A549 (cell line): ENCODE data around the gene EYA3. TPM values are rescaled to one million over a fixed set of nuclear protein-coding genes. Genes with fewer than 3 reads are reported as not detected.

Source experiments
- ATAC-seq, 2 experiments: fragments of 200-7000 bp in 1 of 2; fragments of >200 bp in 1 of 2; cut with Nextera tagmentation in 1 of 2; cut with Tn5 transposase in 1 of 2; 3 replicates each; pipeline versions ENCODE4 v1.8.0 to v1.9.1; 2018 to 2020; ENCODE audit warnings: mild to moderate bottlenecking in 1 of 2, moderate library complexity in 1 of 2
- CTCF ChIA-PET: fragments of 300-600 bp; sonication (Branson Sonifier 250); formaldehyde crosslinking; extraction: SDS; loops from one replicate; lab custom pipeline; 2021; ENCODE audit warnings: antibody characterized with exemption, inconsistent platforms; lab: Yijun Ruan, JAX
- POLR2A ChIA-PET: fragments of 350-600 bp; formaldehyde crosslinking; extraction: SDS; loops from one replicate; lab custom pipeline; 2021; ENCODE audit warnings: antibody characterized with exemption, inconsistent platforms; lab: Yijun Ruan, JAX
- DNase-seq, 2 experiments: peaks; one replicate each; pipeline versions ENCODE4 v3.0.0 to v3.0.0-alpha.2; 2011 to 2016; ENCODE audit warnings: low read depth in 1 of 2, low spot score in 1 of 2
- FAIRE-seq: peaks from 2 replicates; lab custom pipeline; 2011; peaks lifted over from hg19 to GRCh38; lab: Jason Lieb, UNC
- H3K27ac ChIP-seq, 2 experiments: fragments of >200 bp; sonication (Bioruptor Twin); formaldehyde crosslinking; 3 replicates each; pipeline ENCODE4 v1.5.1; 2016 to 2017
- H3K4me1 ChIP-seq: fragments of >200 bp; sonication (Bioruptor Twin); formaldehyde crosslinking; 3 replicates; pipeline ENCODE4 v1.6.1; 2016
- H3K4me2 ChIP-seq: fragments of >200 bp; sonication (Bioruptor Twin); formaldehyde crosslinking; 3 replicates; pipeline ENCODE4 v1.6.1; 2016
- H3K4me3 ChIP-seq: fragments of >200 bp; sonication (Bioruptor Twin); formaldehyde crosslinking; 3 replicates; pipeline ENCODE4 v1.5.1; 2016
- H3K9me3 ChIP-seq: fragments of >200 bp; sonication (Bioruptor Twin); formaldehyde crosslinking; 3 replicates; pipeline ENCODE4 v1.6.1; 2016
- CHD4 ChIP-seq: fragments of 200-600 bp; sonication (generic); IDR thresholded peaks from 2 replicates; pipeline ENCODE4 v1.6.1; 2016; ENCODE audit warnings: antibody characterized with exemption, mild to moderate bottlenecking, borderline replicate concordance
- CTCF ChIP-seq: fragments of >200 bp; sonication (Bioruptor Twin); formaldehyde crosslinking; IDR thresholded peaks from 3 replicates; pipeline ENCODE4 v1.5.1; 2016
- EHF ChIP-seq: fragments of 250-450 bp; sonication (Bioruptor Pico); IDR thresholded peaks from 2 replicates; pipeline ENCODE4 v1.5.0; 2020; ENCODE audit warnings: mild to moderate bottlenecking
- EHMT2 ChIP-seq: fragments of 200-600 bp; sonication (generic); IDR thresholded peaks from 2 replicates; pipeline ENCODE4 v1.6.1; 2016; ENCODE audit warnings: antibody characterized with exemption, low read depth, mild to moderate bottlenecking, moderate library complexity
- FOSL2 ChIP-seq, 2 experiments: fragments of 450-650 bp in 1 of 2; fragments of >200 bp in 1 of 2; sonication (Bioruptor Twin) in 1 of 2; formaldehyde crosslinking; IDR thresholded peaks; 2 replicates each; pipeline versions ENCODE4 v1.5.0 to v1.6.1; 2016 to 2020; ENCODE audit warnings: mild to moderate bottlenecking in 1 of 2, moderate library complexity in 1 of 2
- FOXS1 ChIP-seq: fragments of 250-450 bp; sonication (Bioruptor Pico); IDR thresholded peaks from 2 replicates; pipeline ENCODE4 v1.5.0; 2020; ENCODE audit warnings: mild to moderate bottlenecking, moderate library complexity
- GATA3 ChIP-seq: IDR thresholded peaks from 2 replicates; pipeline ENCODE4 v1.6.1; 2012; ENCODE audit warnings: borderline replicate concordance
- HMGXB4 ChIP-seq: fragments of 250-450 bp; sonication (Bioruptor Pico); IDR thresholded peaks from 2 replicates; pipeline ENCODE4 v1.5.0; 2021; ENCODE audit warnings: mild to moderate bottlenecking, moderate library complexity, borderline replicate concordance
- HOXA7 ChIP-seq: fragments of 250-450 bp; sonication (Bioruptor Pico); IDR thresholded peaks from 2 replicates; pipeline ENCODE4 v1.5.0; 2020; ENCODE audit warnings: mild to moderate bottlenecking, moderate library complexity
- HOXB13 ChIP-seq: fragments of 250-450 bp; sonication (Bioruptor Pico); IDR thresholded peaks from 2 replicates; pipeline ENCODE4 v1.5.0; 2020; ENCODE audit warnings: low read depth, mild to moderate bottlenecking, moderate library complexity
- JUNB ChIP-seq: fragments of >200 bp; sonication (Bioruptor Twin); formaldehyde crosslinking; IDR thresholded peaks from 2 replicates; pipeline ENCODE4 v1.6.1; 2016
- KDM5A ChIP-seq: fragments of 200-600 bp; sonication (generic); IDR thresholded peaks from 2 replicates; pipeline ENCODE4 v1.6.1; 2016; ENCODE audit warnings: antibody characterized with exemption, mild to moderate bottlenecking
- MAFK ChIP-seq: fragments of 450-650 bp; IDR thresholded peaks from 2 replicates; pipeline ENCODE4 v1.6.1; 2014; ENCODE audit not compliant: partially characterized antibody
- MAX ChIP-seq: IDR thresholded peaks from 2 replicates; pipeline ENCODE4 v1.6.1; 2012
- MAZ ChIP-seq: fragments of 150-350 bp; IDR thresholded peaks from 2 replicates; pipeline ENCODE4 v1.6.1; 2014; ENCODE audit warnings: antibody characterized with exemption, low read depth, low read length, borderline replicate concordance
- MYC ChIP-seq: IDR thresholded peaks from 2 replicates; pipeline ENCODE4 v1.6.1; 2012; ENCODE audit warnings: mild to moderate bottlenecking, inconsistent platforms, low read length, improper control_type of control experiment, borderline replicate concordance
- NR3C1 ChIP-seq: fragments of >200 bp; sonication (Bioruptor Twin); formaldehyde crosslinking; IDR thresholded peaks from 3 replicates; pipeline ENCODE4 v1.6.1; 2017
- RAD21 ChIP-seq, 2 experiments: fragments of >200 bp in 1 of 2; sonication (Bioruptor Twin) in 1 of 2; formaldehyde crosslinking in 1 of 2; IDR thresholded peaks in 1 of 2; conservative IDR thresholded peaks in 1 of 2; 2 replicates in 1 of 2; 3 replicates in 1 of 2; pipeline ENCODE4 v1.6.1; 2012 to 2018; ENCODE audit warnings: inconsistent platforms in 1 of 2
- RARB ChIP-seq: fragments of 250-450 bp; sonication (Bioruptor Pico); IDR thresholded peaks from 2 replicates; pipeline ENCODE4 v1.8.0; 2021; ENCODE audit warnings: mild to moderate bottlenecking, moderate library complexity
- RCOR1 ChIP-seq: fragments of 150-350 bp; IDR thresholded peaks from 2 replicates; pipeline ENCODE4 v1.6.1; 2014; ENCODE audit warnings: antibody characterized with exemption, low read length, low read depth
- RFX5 ChIP-seq: fragments of 450-650 bp; IDR thresholded peaks from 2 replicates; pipeline ENCODE4 v1.7.1; 2014; ENCODE audit warnings: antibody characterized with exemption, mild to moderate bottlenecking, moderate library complexity
- TFCP2L1 ChIP-seq: fragments of 250-450 bp; sonication (Bioruptor Pico); IDR thresholded peaks from 2 replicates; pipeline ENCODE4 v1.5.0; 2021; ENCODE audit warnings: mild to moderate bottlenecking
- TP53 ChIP-seq: fragments of 250-450 bp; sonication (Bioruptor Pico); IDR thresholded peaks from 2 replicates; pipeline ENCODE4 v1.5.0; 2021; ENCODE audit warnings: mild to moderate bottlenecking, moderate library complexity
- ZC3H11A ChIP-seq: fragments of 450-650 bp; IDR thresholded peaks from 2 replicates; pipeline ENCODE4 v1.6.1; 2014; ENCODE audit warnings: antibody characterized with exemption, mild to moderate bottlenecking
- ZFP36 ChIP-seq: fragments of 450-650 bp; IDR thresholded peaks from 2 replicates; pipeline ENCODE4 v1.6.1; 2014; ENCODE audit warnings: borderline replicate concordance; ENCODE audit not compliant: partially characterized antibody
- ZNF302 ChIP-seq: fragments of 250-450 bp; sonication (Bioruptor Pico); IDR thresholded peaks from 2 replicates; pipeline ENCODE4 v1.9.0; 2021; ENCODE audit warnings: inconsistent platforms, mild to moderate bottlenecking, moderate library complexity
- WGBS: methylation state at CpG from one replicate; pipeline ENCODE4 v1.1.6; 2017; ENCODE audit errors: missing lambda C conversion rate; 5-methylcytosine and 5-hydroxymethylcytosine counted together
- polyA plus RNA-seq, 4 experiments: library from polyadenylated mRNA; depleted of rRNA in 3 of 4; stranded (reverse); fragments of >200 nt; fragmentation: RNase III in 1 of 4; extraction: RNeasy Plus Mini Kit Qiagen cat#74134 plus additional on column Dnase treatment in 1 of 4; gene quantifications; 2 replicates in 3 of 4; 3 replicates in 1 of 4; pipeline ENCODE4 v1.2.3, GENCODE V29; 2011 to 2017
- TF ChIP-seq, protein P1 (sequence below): fragments of 450-650 bp; IDR thresholded peaks from 2 replicates; pipeline ENCODE4 v1.6.1; 2014; ENCODE audit warnings: antibody characterized with exemption
- TF ChIP-seq, protein P2 (sequence below): IDR thresholded peaks from 2 replicates; pipeline ENCODE4 v1.6.1; 2012
- TF ChIP-seq, protein P3 (sequence below): fragments of 250-450 bp; sonication (Bioruptor Pico); IDR thresholded peaks from 2 replicates; pipeline ENCODE4 v1.5.0; 2020; ENCODE audit warnings: low read depth, mild to moderate bottlenecking, moderate library complexity

The EYA3 gene
- polyA plus RNA-seq, 2 of the 4 experiments (the other 2 are of a cell fraction): 5.7 to 9.3 TPM

DNA sequence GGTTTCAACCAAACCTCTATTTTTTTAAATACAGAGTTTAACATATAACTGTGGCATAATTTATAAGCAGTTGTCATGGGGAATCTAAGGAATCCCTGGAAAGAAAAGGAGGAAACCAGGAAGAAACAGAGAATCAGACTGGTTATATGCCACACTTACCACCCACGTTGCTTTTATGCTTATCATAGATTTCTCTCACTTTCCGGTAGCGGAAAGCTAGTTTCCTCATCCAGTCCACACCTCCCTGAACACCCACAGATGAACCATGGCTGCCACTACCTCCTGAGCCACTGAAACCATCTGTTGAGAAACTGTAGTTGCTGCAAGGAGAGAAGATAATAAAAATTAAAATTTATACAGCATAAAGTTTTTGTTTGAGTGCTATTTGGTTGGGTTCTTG lies 95.2 kb downstream of the EYA3 start (continued):
- TF ChIP-seq FOSL2 (IDR thresholded peaks at IDR 0.05): no peak
- no peak for TF ChIP-seq FOSL2 (CRISPR knock-in tag; IDR thresholded peaks at IDR 0.05)
- no peak for TF ChIP-seq GATA3
- no peak for TF ChIP-seq MAZ
- no peak for TF ChIP-seq RARB
- no peak for TF ChIP-seq KDM5A

DNA sequence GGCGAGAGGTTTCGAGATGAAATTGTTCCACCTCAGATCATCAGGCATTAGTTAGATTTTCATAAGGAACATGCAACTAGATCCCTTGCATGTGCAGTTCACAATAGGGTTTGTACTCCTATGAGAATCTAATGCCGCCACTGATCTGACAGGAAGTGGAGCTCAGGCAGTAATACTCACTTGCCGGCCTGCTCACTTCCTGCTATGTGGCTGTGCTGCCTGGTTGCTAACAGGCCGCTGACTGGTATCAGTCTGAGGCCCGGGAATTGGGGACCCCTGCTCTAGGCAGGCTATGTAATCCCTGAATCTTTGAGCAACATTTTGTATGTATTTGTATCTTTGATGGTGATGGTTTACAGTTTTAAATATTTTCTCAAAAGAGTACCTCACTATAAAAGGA lies 96.1 kb downstream of the EYA3 start:
- no peak for TF ChIP-seq MAZ
- TF ChIP-seq FOXS1 (CRISPR knock-in tag): no peak
- no peak for TF ChIP-seq MAFK
- no peak for TF ChIP-seq MYC
- no peak for TF ChIP-seq CHD4
- TF ChIP-seq, protein P1, sequence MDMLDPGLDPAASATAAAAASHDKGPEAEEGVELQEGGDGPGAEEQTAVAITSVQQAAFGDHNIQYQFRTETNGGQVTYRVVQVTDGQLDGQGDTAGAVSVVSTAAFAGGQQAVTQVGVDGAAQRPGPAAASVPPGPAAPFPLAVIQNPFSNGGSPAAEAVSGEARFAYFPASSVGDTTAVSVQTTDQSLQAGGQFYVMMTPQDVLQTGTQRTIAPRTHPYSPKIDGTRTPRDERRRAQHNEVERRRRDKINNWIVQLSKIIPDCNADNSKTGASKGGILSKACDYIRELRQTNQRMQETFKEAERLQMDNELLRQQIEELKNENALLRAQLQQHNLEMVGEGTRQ: no peak
- no peak for TF ChIP-seq JUNB
- no peak for TF ChIP-seq MAX
- no peak for TF ChIP-seq ZNF302 (CRISPR knock-in tag)
- TF ChIP-seq RFX5: no peak
- no peak for TF ChIP-seq EHMT2
- TF ChIP-seq HOXB13 (CRISPR knock-in tag): no peak
- no peak for TF ChIP-seq EHF
- WGBS: 87% methylated on average over 6 of the region's 6 CpGs
- ATAC-seq: no peak
- Histone ChIP-seq H3K4me2 (no peak overlapping the region), H3K27ac (no peak overlapping the region), H3K4me3 (no peak overlapping the region), H3K9me3 (no peaks in the 10 kb centered on the region), H3K4me1 (no peaks in the 10 kb centered on the region)
- DNase-seq: no peak
- POLR2A ChIA-PET: no interaction called here
- no peak for FAIRE-seq
- CTCF ChIA-PET: interaction anchor here (1.4 to 1.9 kb wide), 2 partner anchors 10 to 12 kb away, joined by 3 to 5 read pairs; no protein-coding TSS in a partner anchor

- ChIA-PET POLR2A (no interaction called here), CTCF (interaction anchor here (1.0 to 1.7 kb wide), 4 partner anchors 11 to 134 kb away, joined by 3 to 7 read pairs (median 4); partner anchors contain the start of gene XKR8)
- Histone ChIP-seq H3K4me2 (no peak overlapping the region), H3K4me3 (no peak overlapping the region), H3K9me3 (no peaks in the 10 kb centered on the region), H3K4me1 (no peaks in the 10 kb centered on the region), H3K27ac (no peak overlapping the region)
- WGBS: 92% methylated on average over 3 of the region's 3 CpGs
- DNase-seq (no peak), ATAC-seq (no peak), FAIRE-seq (no peak)
- TF ChIP-seq CTCF: no peak
- no peak for TF ChIP-seq NR3C1
- TF ChIP-seq RCOR1: no peak
- no peak for TF ChIP-seq FOSL2 (IDR thresholded peaks at IDR 0.05)
- TF ChIP-seq FOSL2 (CRISPR knock-in tag; IDR thresholded peaks at IDR 0.05): no peak
- TF ChIP-seq, protein P2, sequence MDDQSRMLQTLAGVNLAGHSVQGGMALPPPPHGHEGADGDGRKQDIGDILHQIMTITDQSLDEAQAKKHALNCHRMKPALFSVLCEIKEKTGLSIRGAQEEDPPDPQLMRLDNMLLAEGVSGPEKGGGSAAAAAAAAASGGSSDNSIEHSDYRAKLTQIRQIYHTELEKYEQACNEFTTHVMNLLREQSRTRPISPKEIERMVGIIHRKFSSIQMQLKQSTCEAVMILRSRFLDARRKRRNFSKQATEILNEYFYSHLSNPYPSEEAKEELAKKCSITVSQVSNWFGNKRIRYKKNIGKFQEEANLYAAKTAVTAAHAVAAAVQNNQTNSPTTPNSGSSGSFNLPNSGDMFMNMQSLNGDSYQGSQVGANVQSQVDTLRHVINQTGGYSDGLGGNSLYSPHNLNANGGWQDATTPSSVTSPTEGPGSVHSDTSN: no peak
- TF ChIP-seq RAD21 (conservative IDR thresholded peaks at IDR 0.05 in 1 of 2, IDR thresholded peaks at IDR 0.05 in 1 of 2): no peak
- TF ChIP-seq, protein P3, sequence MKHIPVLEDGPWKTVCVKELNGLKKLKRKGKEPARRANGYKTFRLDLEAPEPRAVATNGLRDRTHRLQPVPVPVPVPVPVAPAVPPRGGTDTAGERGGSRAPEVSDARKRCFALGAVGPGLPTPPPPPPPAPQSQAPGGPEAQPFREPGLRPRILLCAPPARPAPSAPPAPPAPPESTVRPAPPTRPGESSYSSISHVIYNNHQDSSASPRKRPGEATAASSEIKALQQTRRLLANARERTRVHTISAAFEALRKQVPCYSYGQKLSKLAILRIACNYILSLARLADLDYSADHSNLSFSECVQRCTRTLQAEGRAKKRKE (CRISPR knock-in tag): no peak
- no peak for TF ChIP-seq TFCP2L1 (CRISPR knock-in tag)
- TF ChIP-seq FOXS1 (CRISPR knock-in tag): no peak
- TF ChIP-seq HOXA7: no peak
- TF ChIP-seq MAFK: no peak
- no peak for TF ChIP-seq ZC3H11A
- no peak for TF ChIP-seq TP53 (CRISPR knock-in tag)
- no peak for TF ChIP-seq ZFP36
- no peak for TF ChIP-seq HMGXB4 (CRISPR knock-in tag)
Observed at GRCh38 chr1:27990920-27991537, 97.4 kb downstream of the EYA3 start.
